Measurements from ENCODE around the gene JAK1.

The JAK1 gene

GRCh38 chr1:64969305-64970046 lies 3.1 kb upstream of the JAK1 start:
- DNase-seq, result no peak
- TF ChIP-seq GATA1 (IDR thresholded peaks at IDR 0.05; ENCODE audit: low read depth, low read length) (no peak), POLR2A (IDR thresholded peaks at IDR 0.05; ENCODE audit: low read length) (no peak)

GRCh38 chr1:64967381-64967780 lies 1.0 kb upstream of the JAK1 start:
- peak in 1 of 2 experiments; percentile 19 for DNase-seq
- TF ChIP-seq GATA1 (IDR thresholded peaks at IDR 0.05; ENCODE audit: low read depth, low read length) (no peak), POLR2A (IDR thresholded peaks at IDR 0.05; ENCODE audit: low read length) (no peak)

DNA sequence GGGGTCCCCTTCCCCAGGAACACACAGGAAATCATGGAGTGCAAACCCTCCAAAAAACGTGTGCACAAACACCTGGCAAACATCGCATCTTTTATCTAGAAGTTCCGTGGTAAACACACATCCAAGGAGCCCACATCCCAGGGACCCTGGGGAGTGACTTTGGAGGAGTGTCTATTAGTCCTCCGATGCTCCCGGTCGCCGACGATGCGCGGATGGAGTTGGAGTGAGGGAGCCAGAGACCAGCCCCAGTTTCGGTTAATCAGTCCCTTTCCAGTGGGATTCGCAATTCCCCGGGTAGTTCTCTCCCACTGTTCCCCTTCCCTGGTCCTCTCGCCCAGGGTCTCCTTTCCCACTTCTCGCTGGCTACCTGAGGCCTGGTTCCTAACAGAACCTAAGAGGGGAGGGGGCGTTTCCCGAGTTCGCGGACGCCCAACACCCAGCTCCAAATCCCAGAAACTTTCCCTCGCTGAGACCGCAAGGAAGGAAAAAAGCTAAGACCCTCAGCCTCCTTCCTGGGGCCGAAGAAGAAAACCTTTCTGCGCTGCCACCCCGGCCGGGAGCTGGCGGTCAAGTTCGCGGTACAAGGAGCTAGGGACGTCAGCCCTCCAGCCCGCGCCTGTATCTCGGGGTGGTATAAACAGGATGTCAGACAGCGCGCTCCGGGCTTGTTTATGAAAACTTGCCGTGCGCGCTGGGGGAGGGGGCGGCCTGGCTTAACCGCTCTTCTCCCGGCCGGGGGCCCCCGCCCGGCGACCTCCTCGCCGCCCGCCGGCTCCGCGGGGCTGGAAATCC lies 787 bp downstream of the JAK1 start:
- TF ChIP-seq POLR2A (IDR thresholded peaks at IDR 0.05; ENCODE audit: low read length), result no peak
- TF ChIP-seq GATA1 (IDR thresholded peaks at IDR 0.05; ENCODE audit: low read depth, low read length), result no peak
- peak; percentile 67 to 78 for DNase-seq

DNA sequence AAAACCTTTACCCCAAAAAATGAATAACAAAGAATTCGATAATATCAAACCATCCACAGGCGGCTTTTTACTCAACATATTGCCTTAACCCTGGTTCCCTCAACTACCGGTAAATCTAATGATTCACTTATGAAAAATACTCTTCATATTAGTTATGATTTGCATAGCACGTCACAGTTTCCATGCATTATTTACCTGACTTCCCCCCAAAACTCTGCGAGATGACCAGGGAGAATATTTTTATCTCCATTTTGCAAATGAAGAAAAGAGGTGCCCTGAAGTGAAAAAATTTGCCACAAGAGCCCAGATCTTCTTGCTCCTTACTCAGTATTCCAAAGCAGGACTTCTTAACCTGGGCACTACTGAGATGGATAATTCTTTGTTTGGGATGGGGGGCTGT lies 2.9 kb downstream of the JAK1 start:
- TF ChIP-seq GATA1 (IDR thresholded peaks at IDR 0.05; ENCODE audit: low read depth, low read length), result no peak
- TF ChIP-seq POLR2A (IDR thresholded peaks at IDR 0.05; ENCODE audit: low read length), result no peak
- DNase-seq, result no peak

- DNase-seq, result no peak
- no peak for TF ChIP-seq POLR2A (IDR thresholded peaks at IDR 0.05; ENCODE audit: low read length)
- no peak for TF ChIP-seq GATA1 (IDR thresholded peaks at IDR 0.05; ENCODE audit: low read depth, low read length)
Observed at GRCh38 chr1:64962441-64962840, 3.9 kb downstream of the JAK1 start.

- no peak for DNase-seq
- TF ChIP-seq GATA1 (IDR thresholded peaks at IDR 0.05; ENCODE audit: low read depth, low read length) (no peak), POLR2A (IDR thresholded peaks at IDR 0.05; ENCODE audit: low read length) (no peak)
Observed at GRCh38 chr1:64961923-64962322, 4.4 kb downstream of the JAK1 start.

DNA sequence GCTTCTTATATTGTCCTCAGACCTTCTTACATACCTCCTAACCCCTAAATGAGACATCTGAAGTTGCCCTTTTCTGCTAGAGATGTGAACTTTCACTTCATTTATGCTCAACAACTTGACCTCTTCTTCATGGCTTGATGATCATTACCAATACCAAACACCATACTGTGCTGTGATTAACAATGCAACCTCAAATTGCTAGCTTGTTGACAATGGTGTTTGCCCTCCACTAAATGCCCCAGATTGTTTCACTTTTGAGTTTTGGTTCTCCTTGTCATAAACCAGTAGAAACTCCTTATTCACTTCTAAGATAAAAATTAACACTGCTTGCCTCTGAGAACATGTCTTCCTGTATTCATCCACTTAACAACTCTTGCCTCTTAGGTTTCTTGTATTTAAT lies 5.6 kb downstream of the JAK1 start:
- DNase-seq, result no peak
- no peak for TF ChIP-seq GATA1 (IDR thresholded peaks at IDR 0.05; ENCODE audit: low read depth, low read length)
- no peak for TF ChIP-seq POLR2A (IDR thresholded peaks at IDR 0.05; ENCODE audit: low read length)

DNA sequence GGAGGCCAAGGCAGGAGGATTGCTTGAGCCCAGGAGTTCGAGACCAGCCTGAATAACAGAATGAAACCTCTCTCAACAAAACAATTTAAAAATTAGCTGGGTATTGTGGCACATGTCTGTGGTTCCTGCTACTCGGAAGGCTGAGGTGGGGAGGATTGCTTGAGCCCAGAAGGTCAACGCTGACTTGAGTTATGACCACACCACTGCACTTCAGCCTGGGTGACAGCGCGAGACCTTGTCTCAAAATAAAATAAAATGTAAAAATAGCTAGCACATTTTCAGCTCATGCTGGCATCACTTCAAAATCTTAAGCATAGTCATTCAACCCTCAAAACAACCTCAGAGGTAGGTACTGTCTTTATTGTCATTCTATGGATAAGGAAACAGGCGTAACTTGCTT lies 6.4 kb downstream of the JAK1 start:
- no peak for TF ChIP-seq GATA1 (IDR thresholded peaks at IDR 0.05; ENCODE audit: low read depth, low read length)
- TF ChIP-seq POLR2A (IDR thresholded peaks at IDR 0.05; ENCODE audit: low read length), result no peak
- DNase-seq, result no peak

- DNase-seq, result peak; percentile 14 to 45
- no peak for TF ChIP-seq GATA1 (IDR thresholded peaks at IDR 0.05; ENCODE audit: low read depth, low read length)
Observed at GRCh38 chr1:64956733-64957441, 9.5 kb downstream of the JAK1 start.

- TF ChIP-seq POLR2A (IDR thresholded peaks at IDR 0.05; ENCODE audit: low read length) (no peak), GATA1 (IDR thresholded peaks at IDR 0.05; ENCODE audit: low read depth, low read length) (no peak)
Observed at GRCh38 chr1:64956010-64956640, 10.2 kb downstream of the JAK1 start.

GRCh38 chr1:64955097-64956009 lies 11.0 kb downstream of the JAK1 start:
- DNase-seq, result no peak
- TF ChIP-seq POLR2A (IDR thresholded peaks at IDR 0.05; ENCODE audit: low read length) (no peak), GATA1 (IDR thresholded peaks at IDR 0.05; ENCODE audit: low read depth, low read length) (no peak)

More at GRCh38 chr1:64956010-64956640, 10.2 kb downstream of the JAK1 start:
- DNase-seq, result peak; percentile 33 to 84

GRCh38 chr1:64953241-64953640 lies 13.1 kb downstream of the JAK1 start:
- DNase-seq, result no peak
- TF ChIP-seq POLR2A (IDR thresholded peaks at IDR 0.05; ENCODE audit: low read length) (no peak), GATA1 (IDR thresholded peaks at IDR 0.05; ENCODE audit: low read depth, low read length) (no peak)

DNA sequence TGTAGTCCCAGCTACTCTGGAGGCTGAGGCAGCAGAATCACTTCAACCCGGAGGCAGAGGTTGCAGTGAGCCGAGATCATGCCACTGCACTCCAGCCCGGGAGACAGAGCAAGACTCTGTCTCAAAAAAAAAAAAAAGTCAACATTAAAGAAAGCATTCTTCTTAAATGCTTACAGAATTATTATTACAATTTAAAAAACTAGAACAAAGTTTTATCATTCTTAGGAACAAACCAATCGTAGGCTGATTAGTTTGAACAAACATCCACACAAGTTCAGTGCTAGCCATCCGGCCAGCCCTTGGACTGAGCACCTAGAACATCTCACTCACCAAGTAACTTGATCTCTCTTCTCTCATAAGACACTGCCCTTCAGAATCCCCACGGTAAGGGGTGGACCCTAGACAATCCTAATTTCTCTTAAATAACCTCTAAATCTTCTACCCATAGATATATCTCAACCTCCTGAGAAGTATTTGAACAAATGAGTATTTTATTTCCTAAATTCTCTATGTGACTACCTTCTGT lies 16.0 kb downstream of the JAK1 start:
- TF ChIP-seq GATA1 (IDR thresholded peaks at IDR 0.05; ENCODE audit: low read depth, low read length) (no peak), POLR2A (IDR thresholded peaks at IDR 0.05; ENCODE audit: low read length) (no peak)
- peak in 1 of 2 experiments; percentile 32 for DNase-seq
